GM12878 (cell line): ENCODE data around the gene COG2.

Source experiments
- BHLHE40 ChIP-seq, 2 experiments: fragments of 450-650 bp in 1 of 2; IDR thresholded peaks; 2 replicates each; pipeline ENCODE4 v1.6.1; 2011 to 2017; ENCODE audit warnings: low read depth in 2 of 2, borderline replicate concordance in 1 of 2, improper control_type of control experiment in 1 of 2, low read length in 1 of 2, mild to moderate bottlenecking in 1 of 2
- CTCF ChIP-seq, 3 experiments: IDR thresholded peaks in 2 of 3; conservative IDR thresholded peaks in 1 of 3; 2 replicates each; pipeline ENCODE4 v1.5.1; 2011; ENCODE audit warnings: low read depth in 3 of 3, low read length in 3 of 3, mild to moderate bottlenecking in 3 of 3, control low read depth in 2 of 3, moderate library complexity in 2 of 3, inconsistent platforms in 1 of 3, mixed read lengths in 1 of 3; ENCODE audit not compliant: control insufficient read depth in 2 of 3, insufficient read depth in 1 of 3; ENCODE audit errors: extremely low read depth in 1 of 3
- GABPA ChIP-seq: IDR thresholded peaks from 2 replicates; pipeline ENCODE4 v1.6.1; 2014; ENCODE audit warnings: antibody characterized with exemption, low read depth, mild to moderate bottlenecking, inconsistent platforms

GRCh38 chr1:230677200-230677599, 34.9 kb downstream of the COG2 start:
- no peak for TF ChIP-seq BHLHE40 (IDR thresholded peaks at IDR 0.05; ENCODE audit: borderline replicate concordance in 1 of 2, low read depth in 2 of 2, low read length in 1 of 2)
- no peak for TF ChIP-seq GABPA
- no peak for TF ChIP-seq CTCF (IDR thresholded peaks at IDR 0.05 in 2 of 3, conservative IDR thresholded peaks at IDR 0.05 in 1 of 3; ENCODE audit: control insufficient read depth in 2 of 3, extremely low read depth in 1 of 3, insufficient read depth in 1 of 3, low read depth in 3 of 3, low read length in 3 of 3)
